Measurements from ENCODE around the gene COL2A1. TPM values are rescaled to one million over a fixed set of nuclear protein-coding genes. Genes with fewer than 3 reads are reported as not detected.

The COL2A1 gene
- 0.82 TPM for polyA plus RNA-seq (2012; ENCODE audit: insufficient read depth, insufficient read length)

- no peak for DNase-seq (ENCODE audit: low read depth, low spot score)
- H3K4me3 ChIP-seq (ENCODE audit: low read length) = no peak within 1 kb of the TSS
These were observed at the start of gene COL2A1 for GRCh38 chr12:48004053-48004941. Gene COL2A1, minus strand, starts transcription at chr12:48004476. Its CDS starts 155 bp downstream, at chr12:48004321.

GRCh38 chr12:48053883-48054282 lies 49.6 kb upstream of the COL2A1 start:
- no peak overlapping the region for H3K4me3 ChIP-seq (ENCODE audit: low read length)
- no peak for DNase-seq (ENCODE audit: low read depth, low spot score)

- DNase-seq (ENCODE audit: low read depth, low spot score) = no peak
These were observed 48.8 kb upstream of the COL2A1 start for GRCh38 chr12:48053122-48053521.

GRCh38 chr12:48051681-48052080 lies 47.4 kb upstream of the COL2A1 start:
- no peak overlapping the region for H3K4me3 ChIP-seq (ENCODE audit: low read length)
- no peak for DNase-seq (ENCODE audit: low read depth, low spot score)

More at GRCh38 chr12:48053122-48053521, 48.8 kb upstream of the COL2A1 start:
- no peak overlapping the region for H3K4me3 ChIP-seq (ENCODE audit: low read length)

- no peak for DNase-seq (ENCODE audit: low read depth, low spot score)
- no peak overlapping the region for H3K4me3 ChIP-seq (ENCODE audit: low read length)
These were observed 45.9 kb upstream of the COL2A1 start for GRCh38 chr12:48050174-48050573.

- no peak for DNase-seq (ENCODE audit: low read depth, low spot score)
- no peak overlapping the region for H3K4me3 ChIP-seq (ENCODE audit: low read length)
These were observed 41.8 kb upstream of the COL2A1 start for GRCh38 chr12:48045965-48046518.

- no peak overlapping the region for H3K4me3 ChIP-seq (ENCODE audit: low read length)
- DNase-seq (ENCODE audit: low read depth, low spot score) = no peak
These were observed 41.0 kb upstream of the COL2A1 start for GRCh38 chr12:48045061-48045846.

- no peak for DNase-seq (ENCODE audit: low read depth, low spot score)
- no peak overlapping the region for H3K4me3 ChIP-seq (ENCODE audit: low read length)
These were observed 40.1 kb upstream of the COL2A1 start for GRCh38 chr12:48044396-48044795.

GRCh38 chr12:48043771-48044170 lies 39.5 kb upstream of the COL2A1 start:
- no peak for DNase-seq (ENCODE audit: low read depth, low spot score)
- no peak overlapping the region for H3K4me3 ChIP-seq (ENCODE audit: low read length)

GRCh38 chr12:48041591-48042423 lies 37.5 kb upstream of the COL2A1 start:
- DNase-seq (ENCODE audit: low read depth, low spot score) = no peak
- H3K4me3 ChIP-seq (ENCODE audit: low read length) = no peak overlapping the region

GRCh38 chr12:48040354-48040753 lies 36.1 kb upstream of the COL2A1 start:
- DNase-seq (ENCODE audit: low read depth, low spot score) = no peak

GRCh38 chr12:48039151-48039550 lies 34.9 kb upstream of the COL2A1 start:
- no peak for DNase-seq (ENCODE audit: low read depth, low spot score)
- no peak overlapping the region for H3K4me3 ChIP-seq (ENCODE audit: low read length)

More at GRCh38 chr12:48040354-48040753, 36.1 kb upstream of the COL2A1 start:
- H3K4me3 ChIP-seq (ENCODE audit: low read length) = no peak overlapping the region

GRCh38 chr12:48038085-48038484 lies 33.8 kb upstream of the COL2A1 start:
- no peak overlapping the region for H3K4me3 ChIP-seq (ENCODE audit: low read length)
- no peak for DNase-seq (ENCODE audit: low read depth, low spot score)

- H3K4me3 ChIP-seq (ENCODE audit: low read length) = no peak overlapping the region
- no peak for DNase-seq (ENCODE audit: low read depth, low spot score)
These were observed 33.1 kb upstream of the COL2A1 start for GRCh38 chr12:48037267-48037915.

GRCh38 chr12:48036818-48037217 lies 32.5 kb upstream of the COL2A1 start:
- H3K4me3 ChIP-seq (ENCODE audit: low read length) = no peak overlapping the region
- no peak for DNase-seq (ENCODE audit: low read depth, low spot score)

- DNase-seq (ENCODE audit: low read depth, low spot score) = no peak
- no peak overlapping the region for H3K4me3 ChIP-seq (ENCODE audit: low read length)
These were observed 30.8 kb upstream of the COL2A1 start for GRCh38 chr12:48034835-48035805.

GRCh38 chr12:48033451-48033850 lies 29.2 kb upstream of the COL2A1 start:
- DNase-seq (ENCODE audit: low read depth, low spot score) = no peak
- H3K4me3 ChIP-seq (ENCODE audit: low read length) = no peak overlapping the region
